Measurements from ENCODE around the gene SMARCA2.

SMARCA2 gene

GRCh38 chr9:2120926-2121689, 106.0 kb downstream of the SMARCA2 start:
- DNase-seq (ENCODE audit: low spot score), result no peak
- Histone ChIP-seq H3K27ac (ENCODE audit: poor library complexity, severe bottlenecking) (no peak overlapping the region), H3K9me3 (ENCODE audit: severe bottlenecking) (no peaks in the 10 kb centered on the region), H3K36me3 (ENCODE audit: low read depth) (peaks cover 22% of the 10 kb centered on the region), H3K4me3 (ENCODE audit: severe bottlenecking) (no peak overlapping the region), H3K4me1 (ENCODE audit: insufficient read depth, poor library complexity, severe bottlenecking) (peaks cover 11% of the 10 kb centered on the region), H3K27me3 (ENCODE audit: insufficient read depth, poor library complexity, severe bottlenecking) (no peaks in the 10 kb centered on the region)
- peak; percentile 41 for TF ChIP-seq CTCF (IDR thresholded peaks at IDR 0.05; ENCODE audit: poor library complexity, severe bottlenecking)
- no peak for ATAC-seq (ENCODE audit: low read depth)

GRCh38 chr9:2122299-2122698, 107.2 kb downstream of the SMARCA2 start:
- TF ChIP-seq CTCF (IDR thresholded peaks at IDR 0.05; ENCODE audit: poor library complexity, severe bottlenecking), result no peak

GRCh38 chr9:2125906-2126305, 110.8 kb downstream of the SMARCA2 start:
- ATAC-seq (ENCODE audit: low read depth), result no peak
- H3K9me3 ChIP-seq (ENCODE audit: severe bottlenecking), result no peaks in the 10 kb centered on the region
- H3K27ac ChIP-seq (ENCODE audit: poor library complexity, severe bottlenecking), result no peak overlapping the region
- TF ChIP-seq CTCF (IDR thresholded peaks at IDR 0.05; ENCODE audit: poor library complexity, severe bottlenecking), result no peak
- peaks cover 11% of the 10 kb centered on the region for H3K4me1 ChIP-seq (ENCODE audit: insufficient read depth, poor library complexity, severe bottlenecking)
- peaks cover 18% of the 10 kb centered on the region for H3K36me3 ChIP-seq (ENCODE audit: low read depth)
- H3K4me3 ChIP-seq (ENCODE audit: severe bottlenecking), result no peak overlapping the region
- H3K27me3 ChIP-seq (ENCODE audit: insufficient read depth, poor library complexity, severe bottlenecking), result no peaks in the 10 kb centered on the region
- no peak for DNase-seq (ENCODE audit: low spot score)

More at GRCh38 chr9:2122299-2122698, 107.2 kb downstream of the SMARCA2 start:
- ATAC-seq (ENCODE audit: low read depth) (no peak), DNase-seq (ENCODE audit: low spot score) (no peak)
- Histone ChIP-seq H3K36me3 (ENCODE audit: low read depth) (peaks cover 22% of the 10 kb centered on the region), H3K27me3 (ENCODE audit: insufficient read depth, poor library complexity, severe bottlenecking) (no peaks in the 10 kb centered on the region), H3K4me1 (ENCODE audit: insufficient read depth, poor library complexity, severe bottlenecking) (peaks cover 11% of the 10 kb centered on the region), H3K4me3 (ENCODE audit: severe bottlenecking) (no peak overlapping the region), H3K27ac (ENCODE audit: poor library complexity, severe bottlenecking) (no peak overlapping the region), H3K9me3 (ENCODE audit: severe bottlenecking) (no peaks in the 10 kb centered on the region)

GRCh38 chr9:2126331-2126803, 111.2 kb downstream of the SMARCA2 start:
- Histone ChIP-seq H3K9me3 (ENCODE audit: severe bottlenecking) (no peaks in the 10 kb centered on the region), H3K27me3 (ENCODE audit: insufficient read depth, poor library complexity, severe bottlenecking) (no peaks in the 10 kb centered on the region), H3K4me1 (ENCODE audit: insufficient read depth, poor library complexity, severe bottlenecking) (peaks cover 7% of the 10 kb centered on the region), H3K36me3 (ENCODE audit: low read depth) (peaks cover 18% of the 10 kb centered on the region), H3K27ac (ENCODE audit: poor library complexity, severe bottlenecking) (no peak overlapping the region), H3K4me3 (ENCODE audit: severe bottlenecking) (no peak overlapping the region)
- no peak for DNase-seq (ENCODE audit: low spot score)
- TF ChIP-seq CTCF (IDR thresholded peaks at IDR 0.05; ENCODE audit: poor library complexity, severe bottlenecking), result no peak
- ATAC-seq (ENCODE audit: low read depth), result no peak

GRCh38 chr9:2127486-2127885, 112.3 kb downstream of the SMARCA2 start:
- Histone ChIP-seq H3K9me3 (ENCODE audit: severe bottlenecking) (no peaks in the 10 kb centered on the region), H3K4me3 (ENCODE audit: severe bottlenecking) (no peak overlapping the region), H3K27ac (ENCODE audit: poor library complexity, severe bottlenecking) (no peak overlapping the region), H3K27me3 (ENCODE audit: insufficient read depth, poor library complexity, severe bottlenecking) (no peaks in the 10 kb centered on the region), H3K36me3 (ENCODE audit: low read depth) (peaks cover 11% of the 10 kb centered on the region), H3K4me1 (ENCODE audit: insufficient read depth, poor library complexity, severe bottlenecking) (peaks cover 4% of the 10 kb centered on the region)
- ATAC-seq (ENCODE audit: low read depth), result no peak
- no peak for TF ChIP-seq CTCF (IDR thresholded peaks at IDR 0.05; ENCODE audit: poor library complexity, severe bottlenecking)
- DNase-seq (ENCODE audit: low spot score), result no peak
